HG03025 (cell line): ENCODE results near the gene RHOT2.

Source experiments
- ATAC-seq: cut with Tn5 transposase; IDR thresholded peaks from one replicate; pipeline ENCODE4 v1.9.1; 2021; ENCODE audit warnings: mild to moderate bottlenecking, moderate library complexity; ENCODE audit not compliant: unreplicated experiment, low FRiP score

The RHOT2 gene

GRCh38 chr16:667780-668518 lies at the start of gene RHOT2:
Gene RHOT2, plus strand, starts transcription at chr16:668132. Its CDS starts 68 bp downstream, at chr16:668200.
- ATAC-seq, result peak; percentile 58

- no peak for ATAC-seq
Measured at GRCh38 chr16:619476-620100, 48.3 kb upstream of the RHOT2 start.

- ATAC-seq, result no peak
Measured at GRCh38 chr16:620700-621525, 47.0 kb upstream of the RHOT2 start.

GRCh38 chr16:621526-622105 lies 46.3 kb upstream of the RHOT2 start:
- ATAC-seq, result no peak

- no peak for ATAC-seq
Measured at GRCh38 chr16:622920-623280, 45.0 kb upstream of the RHOT2 start.

- ATAC-seq, result no peak
Measured at GRCh38 chr16:624526-625070, 43.3 kb upstream of the RHOT2 start.

- ATAC-seq, result no peak
Measured at GRCh38 chr16:625117-625976, 42.6 kb upstream of the RHOT2 start.

GRCh38 chr16:625977-626765 lies 41.8 kb upstream of the RHOT2 start:
- ATAC-seq, result no peak

- no peak for ATAC-seq
Measured at GRCh38 chr16:626787-627453, 41.0 kb upstream of the RHOT2 start.

- ATAC-seq, result no peak
Measured at GRCh38 chr16:627454-628239, 40.3 kb upstream of the RHOT2 start.

GRCh38 chr16:628321-629061 lies 39.4 kb upstream of the RHOT2 start:
- ATAC-seq, result no peak

- ATAC-seq, result no peak
Measured at GRCh38 chr16:629185-629832, 38.6 kb upstream of the RHOT2 start.

- ATAC-seq, result no peak
Measured at GRCh38 chr16:629833-630248, 38.1 kb upstream of the RHOT2 start.

- ATAC-seq, result no peak
Measured at GRCh38 chr16:630249-630814, 37.6 kb upstream of the RHOT2 start.

GRCh38 chr16:630815-631405 lies 37.0 kb upstream of the RHOT2 start, which contains the start of gene WFIKKN1:
Gene WFIKKN1, plus strand, starts transcription at chr16:630985. Its CDS starts 269 bp downstream, at chr16:631254.
- no peak for ATAC-seq
